ENCODE measurements around the gene ANKRD11. TPM values are rescaled to one million over a fixed set of nuclear protein-coding genes. Genes with fewer than 3 reads are reported as not detected.
A peak's percentile ranks its signal among the peaks of the same experiment; 100 is the strongest.

Gene ANKRD11
- total RNA-seq, 1 experiment from 2014 or later, result 242 TPM

- no peak for TF ChIP-seq CTCF (IDR thresholded peaks at IDR 0.05; ENCODE audit: unreplicated experiment)
- intact Hi-C loops (cut with micrococcal nuclease; ENCODE audit: unreplicated experiment), result loop anchor here (5.0 kb wide), 1 partner anchor 35 kb away; no protein-coding TSS in a partner anchor
- BruUV-seq (replicated peaks), result no TSS peak
- DNase-seq, result no peak
- Mint-ChIP-seq H3K4me3 (ENCODE audit: low read depth, unreplicated experiment) (peak overlapping the region; percentile 17), H3K9me3 (ENCODE audit: low read depth, unreplicated experiment) (no peaks in the 10 kb centered on the region), H3K36me3 (ENCODE audit: insufficient read depth, unreplicated experiment) (peaks cover 37% of the 10 kb centered on the region), H3K4me1 (ENCODE audit: low read depth, unreplicated experiment) (peaks cover 86% of the 10 kb centered on the region), H3K27me3 (ENCODE audit: unreplicated experiment) (no peaks in the 10 kb centered on the region), H3K27ac (ENCODE audit: unreplicated experiment) (peak overlapping the region; percentile 16)
- CTCF ChIA-PET, result no interaction called here
Measured at GRCh38 chr16:89476811-89477261, 13.5 kb downstream of the ANKRD11 start.

GRCh38 chr16:89476379-89476778 is 14.0 kb downstream of the ANKRD11 start:
- no peak for TF ChIP-seq CTCF (IDR thresholded peaks at IDR 0.05; ENCODE audit: unreplicated experiment)
- intact Hi-C loops (cut with micrococcal nuclease; ENCODE audit: unreplicated experiment), result loop anchor here (5.0 kb wide), 1 partner anchor 34 kb away; no protein-coding TSS in a partner anchor
- peaks cover 39% of the 10 kb centered on the region for H3K36me3 Mint-ChIP-seq (ENCODE audit: insufficient read depth, unreplicated experiment)
- peak overlapping the region; percentile 17 for H3K4me3 Mint-ChIP-seq (ENCODE audit: low read depth, unreplicated experiment)
- no TSS peak for BruUV-seq (replicated peaks)
- CTCF ChIA-PET, result no interaction called here
- no peaks in the 10 kb centered on the region for H3K27me3 Mint-ChIP-seq (ENCODE audit: unreplicated experiment)
- H3K4me1 Mint-ChIP-seq (ENCODE audit: low read depth, unreplicated experiment), result peaks cover 86% of the 10 kb centered on the region
- H3K9me3 Mint-ChIP-seq (ENCODE audit: low read depth, unreplicated experiment), result no peaks in the 10 kb centered on the region
- DNase-seq, result peak; percentile 79
- peak overlapping the region; percentile 16 for H3K27ac Mint-ChIP-seq (ENCODE audit: unreplicated experiment)

GRCh38 chr16:89475144-89475543 is 15.2 kb downstream of the ANKRD11 start:
- Mint-ChIP-seq H3K27ac (ENCODE audit: unreplicated experiment) (no peak overlapping the region), H3K4me3 (ENCODE audit: low read depth, unreplicated experiment) (no peak overlapping the region), H3K36me3 (ENCODE audit: insufficient read depth, unreplicated experiment) (peaks cover 40% of the 10 kb centered on the region), H3K4me1 (ENCODE audit: low read depth, unreplicated experiment) (peaks cover 77% of the 10 kb centered on the region), H3K27me3 (ENCODE audit: unreplicated experiment) (no peaks in the 10 kb centered on the region), H3K9me3 (ENCODE audit: low read depth, unreplicated experiment) (no peaks in the 10 kb centered on the region)
- no peak for DNase-seq
- TF ChIP-seq CTCF (IDR thresholded peaks at IDR 0.05; ENCODE audit: unreplicated experiment), result no peak
- CTCF ChIA-PET, result no interaction called here
- no TSS peak for BruUV-seq (replicated peaks)
- intact Hi-C loops (cut with micrococcal nuclease; ENCODE audit: unreplicated experiment), result loop anchor here (5.0 kb wide), 1 partner anchor 33 kb away; no protein-coding TSS in a partner anchor

- peak overlapping the region; percentile 11 for H3K4me3 Mint-ChIP-seq (ENCODE audit: low read depth, unreplicated experiment)
- peaks cover 49% of the 10 kb centered on the region for H3K36me3 Mint-ChIP-seq (ENCODE audit: insufficient read depth, unreplicated experiment)
- peaks cover 72% of the 10 kb centered on the region for H3K4me1 Mint-ChIP-seq (ENCODE audit: low read depth, unreplicated experiment)
- intact Hi-C loops (cut with micrococcal nuclease; ENCODE audit: unreplicated experiment), result no loop called here
- no peaks in the 10 kb centered on the region for H3K9me3 Mint-ChIP-seq (ENCODE audit: low read depth, unreplicated experiment)
- CTCF ChIA-PET, result interaction anchor here (0.6 to 1.1 kb wide), 2 partner anchors 9 to 24 kb away, joined by 3 to 6 read pairs; no protein-coding TSS in a partner anchor
- no peaks in the 10 kb centered on the region for H3K27me3 Mint-ChIP-seq (ENCODE audit: unreplicated experiment)
- no peak overlapping the region for H3K27ac Mint-ChIP-seq (ENCODE audit: unreplicated experiment)
- no peak for DNase-seq
- no peak for TF ChIP-seq CTCF (IDR thresholded peaks at IDR 0.05; ENCODE audit: unreplicated experiment)
- BruUV-seq (replicated peaks), result no TSS peak
Measured at GRCh38 chr16:89473791-89474414, 16.5 kb downstream of the ANKRD11 start.

All from Calu3 (cell line).